PC-3 (cell line): ENCODE measurements around the gene FTO. TPM values are rescaled to one million over a fixed set of nuclear protein-coding genes. Genes with fewer than 3 reads are reported as not detected.

Experiments used
- ATAC-seq: fragments of 200-7000 bp; cut with Tn5 transposase; 2 replicates; pipeline ENCODE4 v1.9.1; 2020; ENCODE audit warnings: mild to moderate bottlenecking, moderate library complexity
- BruUV-seq: library from RNA; stranded (reverse); fragments of 400-500 nt; replicated peaks from 2 replicates; lab custom pipeline; 2021; lab: Mats Ljungman, UMichigan
- CTCF ChIA-PET: fragments of 300-600 bp; sonication (Branson Sonifier 250); formaldehyde crosslinking; loops from one replicate; lab custom pipeline; 2022; ENCODE audit warnings: antibody characterized with exemption; lab: Charles Lee
- POLR2A ChIA-PET: fragments of 300-600 bp; sonication (Branson Sonifier 250); formaldehyde crosslinking; loops from one replicate; lab custom pipeline; 2022; ENCODE audit warnings: antibody characterized with exemption; ENCODE audit not compliant: unreplicated experiment; lab: Charles Lee
- DNase-seq: peaks from one replicate; pipeline ENCODE4 v3.0.0-alpha.2; 2015
- H2AFZ ChIP-seq: fragments of 300-600 bp; sonication (generic); 2 replicates; pipeline ENCODE4 v1.6.0; 2016; ENCODE audit warnings: antibody characterized with exemption, low read length
- H3F3A ChIP-seq: fragments of 300-600 bp; sonication (generic); one replicate; pipeline ENCODE4 v1.6.0; 2017; ENCODE audit warnings: antibody characterized with exemption, low read length, control low read depth, mild to moderate bottlenecking; ENCODE audit not compliant: unreplicated experiment
- H3K27ac ChIP-seq: fragments of 300-600 bp; sonication (generic); 2 replicates; pipeline ENCODE4 v1.5.1; 2016; ENCODE audit warnings: mild to moderate bottlenecking, low read length
- H3K27me3 ChIP-seq: fragments of 300-600 bp; sonication (generic); 2 replicates; pipeline ENCODE4 v1.6.1; 2016; ENCODE audit warnings: low read length, mixed read lengths
- H3K36me3 ChIP-seq: fragments of 300-600 bp; sonication (generic); 2 replicates; pipeline ENCODE4 v1.6.1; 2016; ENCODE audit warnings: low read depth, mixed run types, low read length, mixed read lengths
- H3K4me1 ChIP-seq: fragments of 300-600 bp; sonication (generic); 2 replicates; pipeline ENCODE4 v1.5.1; 2016; ENCODE audit warnings: low read length; ENCODE audit not compliant: insufficient read depth
- H3K4me2 ChIP-seq: fragments of 300-600 bp; sonication (generic); 2 replicates; pipeline ENCODE4 v1.6.0; 2016; ENCODE audit warnings: low read length
- H3K4me3 ChIP-seq: fragments of 300-600 bp; sonication (generic); 2 replicates; pipeline ENCODE4 v1.5.1; 2016; ENCODE audit warnings: mild to moderate bottlenecking, low read length, mixed read lengths
- H3K79me2 ChIP-seq: fragments of 300-600 bp; sonication (generic); 2 replicates; pipeline ENCODE4 v1.6.1; 2017; ENCODE audit warnings: low read length, mixed read lengths
- H3K9ac ChIP-seq: fragments of 300-600 bp; sonication (generic); 2 replicates; pipeline ENCODE4 v1.6.0; 2016; ENCODE audit warnings: mild to moderate bottlenecking, low read length
- H3K9me2 ChIP-seq: fragments of 300-600 bp; sonication (generic); replicated peaks from 2 replicates; pipeline ENCODE4 v1.6.1; 2016; ENCODE audit warnings: mixed run types, low read length, mixed read lengths
- H3K9me3 ChIP-seq: fragments of 300-600 bp; sonication (generic); 2 replicates; pipeline ENCODE4 v1.6.1; 2016; ENCODE audit warnings: low read length, mixed read lengths
- H4K20me1 ChIP-seq: fragments of 300-600 bp; sonication (generic); 2 replicates; pipeline ENCODE4 v1.6.1; 2016; ENCODE audit warnings: low read length, mixed read lengths
- EZH2 ChIP-seq: fragments of 300-600 bp; sonication (generic); IDR thresholded peaks from one replicate; pipeline ENCODE4 v1.6.1; 2017; ENCODE audit warnings: antibody characterized with exemption, mild to moderate bottlenecking, low read length; ENCODE audit not compliant: unreplicated experiment
- EZH2phosphoT487 ChIP-seq: fragments of 300-600 bp; sonication (generic); IDR thresholded peaks from 2 replicates; pipeline ENCODE4 v1.6.1; 2018; ENCODE audit warnings: mild to moderate bottlenecking, antibody characterized with exemption, low read length, borderline replicate concordance
- intact Hi-C: fragments of 100-400 bp; cut with micrococcal nuclease; formaldehyde crosslinking; loops from 2 replicates; pipeline ENCODE4 v1.9.0; 2023
- total RNA-seq: library from RNA; depleted of rRNA; stranded (reverse); fragments of >200 nt; gene quantifications from 2 replicates; pipeline ENCODE4 v1.2.3, GENCODE V29; 2014
- TF ChIP-seq, protein P1 (sequence below): fragments of 300-600 bp; sonication (generic); conservative IDR thresholded peaks from 2 replicates; pipeline ENCODE4 v1.5.1; 2017; ENCODE audit warnings: antibody characterized with exemption, low read depth, mild to moderate bottlenecking, low read length

Gene FTO
- total RNA-seq, 1 experiment from 2014 or later: 27.0 TPM

DNA sequence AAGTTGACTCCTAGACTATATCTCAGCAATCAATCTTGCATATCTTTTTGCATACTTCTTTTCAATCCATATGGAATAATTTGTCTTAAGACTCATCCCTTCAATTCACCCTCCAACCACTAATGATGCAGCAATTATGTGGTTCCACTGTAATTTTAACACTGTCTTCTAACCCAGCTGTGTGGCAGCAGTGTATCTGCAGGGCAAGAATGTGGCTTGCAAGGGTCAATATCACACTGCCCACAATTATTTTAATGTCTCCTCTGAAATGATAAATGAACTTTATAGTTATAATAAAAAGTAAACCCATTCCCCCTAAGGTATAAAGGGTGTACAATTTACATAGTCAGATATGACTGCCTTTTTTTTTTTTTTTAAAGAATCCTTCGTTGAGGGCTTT lies 48.6 kb downstream of the FTO start:
- TF ChIP-seq EZH2phosphoT487 (no peak), EZH2 (no peak)
- TF ChIP-seq, protein P1, sequence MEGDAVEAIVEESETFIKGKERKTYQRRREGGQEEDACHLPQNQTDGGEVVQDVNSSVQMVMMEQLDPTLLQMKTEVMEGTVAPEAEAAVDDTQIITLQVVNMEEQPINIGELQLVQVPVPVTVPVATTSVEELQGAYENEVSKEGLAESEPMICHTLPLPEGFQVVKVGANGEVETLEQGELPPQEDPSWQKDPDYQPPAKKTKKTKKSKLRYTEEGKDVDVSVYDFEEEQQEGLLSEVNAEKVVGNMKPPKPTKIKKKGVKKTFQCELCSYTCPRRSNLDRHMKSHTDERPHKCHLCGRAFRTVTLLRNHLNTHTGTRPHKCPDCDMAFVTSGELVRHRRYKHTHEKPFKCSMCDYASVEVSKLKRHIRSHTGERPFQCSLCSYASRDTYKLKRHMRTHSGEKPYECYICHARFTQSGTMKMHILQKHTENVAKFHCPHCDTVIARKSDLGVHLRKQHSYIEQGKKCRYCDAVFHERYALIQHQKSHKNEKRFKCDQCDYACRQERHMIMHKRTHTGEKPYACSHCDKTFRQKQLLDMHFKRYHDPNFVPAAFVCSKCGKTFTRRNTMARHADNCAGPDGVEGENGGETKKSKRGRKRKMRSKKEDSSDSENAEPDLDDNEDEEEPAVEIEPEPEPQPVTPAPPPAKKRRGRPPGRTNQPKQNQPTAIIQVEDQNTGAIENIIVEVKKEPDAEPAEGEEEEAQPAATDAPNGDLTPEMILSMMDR: no peak

DNA sequence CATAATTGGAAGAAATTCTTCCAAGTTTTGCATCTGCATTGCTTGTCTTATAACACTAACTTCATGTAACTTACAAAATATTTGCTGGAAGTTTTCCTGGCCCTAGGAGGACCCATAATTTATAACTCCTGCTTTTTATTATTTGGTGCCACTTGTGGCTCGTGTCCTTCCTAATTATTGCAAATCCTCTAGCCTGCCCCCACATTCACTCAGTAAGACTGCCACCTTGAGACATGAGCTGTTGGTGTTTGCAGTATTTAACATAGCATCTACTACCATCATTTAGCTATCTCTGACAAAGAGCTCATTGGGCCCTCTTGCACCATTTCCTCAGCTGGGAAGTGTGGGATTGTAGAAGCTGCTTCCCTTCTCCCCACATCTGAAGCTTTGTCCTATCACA lies 49.5 kb downstream of the FTO start:
- no peak overlapping the region for H3K27ac ChIP-seq
- no peak overlapping the region for H3K4me3 ChIP-seq
- H2AFZ ChIP-seq: no peak overlapping the region
- no peak overlapping the region for H3K4me2 ChIP-seq
- peaks cover 25% of the 10 kb centered on the region for H3K4me1 ChIP-seq
- TF ChIP-seq, protein P1: no peak
- TF ChIP-seq EZH2 (no peak), EZH2phosphoT487 (no peak)
- H3K27me3 ChIP-seq: no peaks in the 10 kb centered on the region
- intact Hi-C loops: no loop called here
- H3K9ac ChIP-seq: no peak overlapping the region
- DNase-seq (no peak), ATAC-seq (no peak)
- H3K9me2 ChIP-seq: no peaks in the 10 kb centered on the region
- no TSS peak for BruUV-seq
- H3K36me3 ChIP-seq: no peaks in the 10 kb centered on the region
- POLR2A ChIA-PET: no interaction called here
- H4K20me1 ChIP-seq: no peaks in the 10 kb centered on the region
- CTCF ChIA-PET: interaction anchor here (0.6 kb wide), 1 partner anchor 15 kb away, joined by 3 read pairs; no protein-coding TSS in a partner anchor
- H3K79me2 ChIP-seq: peaks cover 35% of the 10 kb centered on the region
- H3F3A ChIP-seq: no peaks in the 10 kb centered on the region
- H3K9me3 ChIP-seq: no peaks in the 10 kb centered on the region

More for the DNA sequence above, 48.6 kb downstream of the FTO start:
- no peak overlapping the region for H3K4me2 ChIP-seq
- H3K27ac ChIP-seq: no peak overlapping the region
- H3F3A ChIP-seq: no peaks in the 10 kb centered on the region
- intact Hi-C loops: no loop called here
- peaks cover 25% of the 10 kb centered on the region for H3K4me1 ChIP-seq
- H3K79me2 ChIP-seq: peaks cover 32% of the 10 kb centered on the region
- no peaks in the 10 kb centered on the region for H3K9me3 ChIP-seq
- H2AFZ ChIP-seq: no peak overlapping the region
- H4K20me1 ChIP-seq: no peaks in the 10 kb centered on the region
- H3K27me3 ChIP-seq: no peaks in the 10 kb centered on the region
- ChIA-PET CTCF (no interaction called here), POLR2A (no interaction called here)
- H3K36me3 ChIP-seq: no peaks in the 10 kb centered on the region
- DNase-seq (no peak), ATAC-seq (no peak)
- no TSS peak for BruUV-seq
- H3K4me3 ChIP-seq: no peak overlapping the region
- H3K9me2 ChIP-seq: no peaks in the 10 kb centered on the region
- no peak overlapping the region for H3K9ac ChIP-seq

DNA sequence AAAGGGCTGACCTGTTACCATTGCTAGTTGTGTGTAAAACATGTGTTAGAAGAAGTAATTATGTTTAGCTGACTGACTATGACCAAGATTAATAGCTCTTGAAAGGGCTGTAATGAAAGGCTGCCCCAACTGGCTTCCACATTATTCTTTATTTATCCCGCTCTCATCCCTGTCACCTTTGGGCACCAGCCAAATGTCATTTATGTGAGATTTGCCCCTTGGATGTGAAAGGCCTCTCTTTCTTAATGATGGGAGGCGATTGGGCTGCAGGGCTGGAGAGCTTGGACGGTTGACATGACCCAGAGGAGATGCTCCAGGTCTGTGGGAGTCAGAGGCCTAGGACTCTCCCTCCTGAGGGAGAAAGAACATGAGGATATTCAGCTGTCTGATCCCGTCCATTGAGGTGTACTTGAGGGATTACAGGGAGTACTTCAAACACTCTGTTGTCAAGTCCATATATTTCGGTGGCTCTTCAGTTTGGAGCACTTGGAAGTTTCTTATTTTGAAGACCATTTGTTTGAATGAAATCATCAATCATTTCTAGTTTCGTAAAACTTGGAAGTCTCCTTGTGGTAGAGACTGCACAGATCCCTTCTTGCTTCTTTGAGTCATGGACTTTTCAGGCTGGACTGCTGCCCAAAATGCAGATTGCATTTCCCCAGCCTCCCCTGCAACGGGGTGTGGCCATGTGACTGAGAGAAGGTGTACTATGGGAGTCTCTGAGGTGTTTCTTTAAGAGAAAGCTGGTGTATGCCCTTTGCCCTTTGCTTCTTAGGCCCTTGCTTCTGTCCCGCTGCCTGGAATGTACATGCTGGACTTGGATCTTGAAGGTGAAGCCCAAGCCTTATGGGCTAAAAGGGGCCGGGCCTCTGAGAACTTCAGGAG lies 51.3 kb downstream of the FTO start:
- peak overlapping the region; percentile 14; the same call in 1 of the 2 replicates for H3K4me2 ChIP-seq

More for the DNA sequence above, 51.3 kb downstream of the FTO start:
- peak; percentile 67 for DNase-seq
- peak; percentile 40 for ATAC-seq
- Histone ChIP-seq H3K4me3 (no peak overlapping the region), H3K27ac (peak overlapping the region; percentile 60), H3K9ac (no peak overlapping the region), H3K9me3 (no peaks in the 10 kb centered on the region), H3K36me3 (no peaks in the 10 kb centered on the region), H3K9me2 (no peaks in the 10 kb centered on the region), H4K20me1 (no peaks in the 10 kb centered on the region), H2AFZ (no peak overlapping the region), H3K79me2 (peaks cover 40% of the 10 kb centered on the region), H3F3A (no peaks in the 10 kb centered on the region), H3K27me3 (no peaks in the 10 kb centered on the region), H3K4me1 (peaks cover 25% of the 10 kb centered on the region)
- BruUV-seq: no TSS peak
- POLR2A ChIA-PET: no interaction called here
- intact Hi-C loops: no loop called here
- CTCF ChIA-PET: no interaction called here
- TF ChIP-seq EZH2phosphoT487: no peak
